Stimulated activated CD4-positive, alpha-beta T cell treated with anti-CD3 and anti-CD28 coated beads, Interleukin-1b, Interleukin-23, amount 100 ng/mL, for 48 hours (primary cell): Measurements from ENCODE around the gene RASD1.
"Not testable (repeated sequence)": the region's sequence is repeated elsewhere in the genome, so short reads cannot be mapped to it uniquely, and the experiment has no call there.

Experiments
- DNase-seq: peaks from one replicate; pipeline ENCODE4 v3.0.0-alpha.2; 2020

Gene RASD1

DNA sequence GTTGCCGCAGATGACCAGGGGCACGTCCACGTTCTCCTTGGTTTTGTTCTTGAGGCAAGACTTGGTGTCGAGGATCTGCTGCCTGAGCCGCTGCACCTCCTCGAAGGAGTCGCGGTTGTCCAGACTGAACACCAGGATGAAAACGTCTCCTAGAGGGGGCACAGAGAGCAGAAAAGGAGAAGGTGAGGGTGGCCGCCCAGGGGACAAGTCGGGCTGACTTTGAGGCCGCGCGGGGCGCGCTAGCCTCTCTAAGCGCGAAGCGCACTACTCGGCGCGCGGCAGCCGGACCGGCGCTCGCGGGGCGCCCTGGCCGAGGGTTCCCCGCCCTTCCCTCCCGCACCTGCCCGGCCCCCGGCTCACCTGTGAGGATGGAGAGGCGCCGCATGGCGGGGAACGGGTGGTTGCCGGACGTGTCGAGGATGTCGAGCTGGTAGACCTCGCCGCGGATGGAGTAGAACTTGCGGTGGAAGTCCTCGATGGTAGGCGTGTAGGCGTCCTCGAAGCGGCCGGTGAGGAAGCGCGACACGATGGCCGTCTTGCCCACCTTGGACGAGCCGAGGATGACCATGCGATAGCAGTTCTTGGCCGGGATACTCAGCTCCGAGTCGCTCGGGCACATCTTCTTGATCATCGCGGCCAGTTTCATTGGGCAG is 533 bp downstream of the RASD1 start:
- no peak for DNase-seq

DNA sequence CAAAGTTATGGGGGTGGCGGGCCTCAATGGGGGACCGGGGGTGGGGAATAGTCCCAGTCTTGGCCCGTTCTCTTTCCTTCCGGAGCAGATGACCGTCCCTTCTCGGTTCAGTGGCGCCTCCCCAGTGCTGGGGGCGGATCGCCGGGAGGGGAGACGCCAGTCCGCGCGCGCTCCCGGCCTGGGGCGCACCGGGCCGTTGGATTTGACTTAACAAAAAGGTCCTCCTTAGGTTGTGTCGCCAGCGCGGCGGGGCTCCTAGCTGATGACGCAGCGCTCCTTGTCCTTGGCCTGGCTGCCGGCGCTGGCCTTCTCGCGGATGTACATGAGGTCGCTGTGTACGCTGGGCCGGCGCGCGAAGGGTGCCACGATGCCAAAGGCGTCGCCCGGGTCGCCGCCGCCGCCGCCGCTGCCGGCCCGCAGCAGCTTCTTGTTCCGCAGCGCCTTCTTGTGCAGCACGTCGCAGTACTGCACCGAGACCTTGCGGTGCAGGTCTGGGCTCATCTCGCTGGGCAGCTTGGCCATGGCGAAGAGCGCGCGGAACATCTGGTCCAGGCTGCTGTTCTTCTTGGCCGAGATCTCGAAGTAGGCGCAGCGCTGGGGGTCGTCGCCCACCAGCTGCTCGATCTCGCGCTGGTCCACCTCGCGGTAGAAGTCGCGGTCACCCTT is 1.2 kb downstream of the RASD1 start:
- no peak for DNase-seq

DNA sequence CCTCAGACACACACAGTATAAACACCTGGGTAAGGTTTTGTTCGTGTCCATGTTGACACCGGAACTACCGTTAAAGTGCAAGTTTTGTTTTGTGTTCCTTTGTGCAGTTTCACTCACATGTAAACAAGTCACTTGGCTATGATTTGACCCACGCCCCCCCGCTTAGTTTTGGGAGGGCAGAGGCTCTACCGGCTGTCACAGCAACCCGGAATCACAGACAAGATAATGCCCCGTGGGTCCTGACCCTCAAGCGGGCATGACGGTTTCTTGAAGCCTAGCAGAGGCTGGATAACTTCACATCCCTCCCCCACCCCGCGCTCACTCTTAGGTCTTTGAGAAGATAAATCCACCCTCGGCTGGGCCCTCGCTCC is 1.7 kb downstream of the RASD1 start:
- DNase-seq = no peak

DNA sequence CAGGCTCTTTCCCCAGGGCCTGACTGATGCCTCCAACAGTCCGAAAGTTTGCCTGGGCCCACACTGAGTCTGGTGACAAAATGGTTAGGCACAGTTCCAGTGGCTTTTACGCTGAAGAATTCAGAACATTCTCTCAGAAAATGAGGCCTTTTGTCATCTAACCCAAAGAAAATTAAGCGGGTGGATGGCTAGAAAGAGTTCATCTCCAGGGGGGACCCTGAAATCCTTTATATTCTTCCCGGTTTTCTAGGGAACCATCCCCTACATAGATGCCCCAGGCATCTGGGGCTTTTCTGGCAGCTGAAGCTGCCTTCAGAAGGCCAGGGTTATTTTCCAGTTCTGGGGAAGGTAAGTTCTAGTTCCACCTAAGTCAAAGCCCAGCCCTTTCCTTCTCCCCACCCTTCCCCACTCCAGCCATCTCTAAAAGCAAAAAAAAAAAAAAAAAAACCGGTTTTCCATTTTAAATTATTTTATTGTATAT is 2.2 kb downstream of the RASD1 start:
- no peak for DNase-seq

DNA sequence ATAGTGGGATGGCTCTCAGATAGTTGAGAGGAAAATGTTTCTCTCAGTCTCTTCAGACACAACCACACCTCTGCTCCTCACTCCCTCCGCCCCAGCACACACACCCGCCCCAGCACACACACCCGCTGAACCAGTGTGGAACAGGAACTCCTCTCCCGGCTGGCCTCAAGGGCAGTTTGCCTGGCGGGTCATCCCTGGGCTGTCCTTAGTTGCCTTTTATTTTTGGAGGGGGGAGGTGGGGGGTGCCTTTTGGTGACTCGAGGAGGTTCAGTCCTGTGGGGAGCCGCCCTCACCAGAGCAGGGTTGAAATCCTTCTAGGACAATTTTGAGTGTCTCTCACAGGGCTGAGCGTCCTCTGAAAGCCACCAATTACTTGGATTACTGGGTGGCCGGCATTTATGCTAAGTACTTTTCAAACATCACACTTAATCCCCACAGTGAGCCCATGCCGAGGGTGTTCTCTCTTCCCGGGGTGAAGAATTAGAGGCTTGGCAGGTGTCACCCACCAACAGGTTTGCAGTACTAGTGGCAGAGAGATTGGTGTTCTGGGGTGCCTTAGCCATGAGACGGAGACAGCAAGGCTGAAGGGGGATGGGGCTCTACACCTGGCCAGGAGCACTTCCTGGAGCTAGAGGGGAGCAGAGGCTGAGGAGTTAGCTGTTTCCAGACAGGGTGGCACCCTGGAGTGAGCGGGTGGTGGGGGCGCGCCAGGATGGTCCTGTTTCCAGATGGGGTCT is 2.8 kb downstream of the RASD1 start:
- DNase-seq = no peak

DNA sequence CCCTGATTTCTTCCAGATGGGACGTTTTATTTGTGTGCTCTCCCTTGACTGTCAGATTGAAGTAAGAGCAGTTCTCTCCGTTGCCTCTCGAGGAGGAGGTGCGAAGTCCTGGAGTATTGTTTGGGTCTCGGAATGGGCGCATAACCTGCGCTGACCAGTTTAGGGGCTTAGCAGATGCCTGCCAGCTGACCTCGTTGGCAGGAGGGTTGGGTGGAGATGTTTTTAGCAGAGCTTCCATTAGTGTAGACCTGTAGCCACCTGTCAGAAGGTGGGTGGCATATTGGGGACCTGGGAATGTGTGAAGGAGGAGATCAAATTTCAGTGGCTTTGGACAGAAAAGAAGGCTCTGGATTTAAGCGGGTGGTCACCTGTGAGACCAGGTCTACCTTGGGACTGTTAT is 3.6 kb downstream of the RASD1 start:
- DNase-seq = no peak

DNA sequence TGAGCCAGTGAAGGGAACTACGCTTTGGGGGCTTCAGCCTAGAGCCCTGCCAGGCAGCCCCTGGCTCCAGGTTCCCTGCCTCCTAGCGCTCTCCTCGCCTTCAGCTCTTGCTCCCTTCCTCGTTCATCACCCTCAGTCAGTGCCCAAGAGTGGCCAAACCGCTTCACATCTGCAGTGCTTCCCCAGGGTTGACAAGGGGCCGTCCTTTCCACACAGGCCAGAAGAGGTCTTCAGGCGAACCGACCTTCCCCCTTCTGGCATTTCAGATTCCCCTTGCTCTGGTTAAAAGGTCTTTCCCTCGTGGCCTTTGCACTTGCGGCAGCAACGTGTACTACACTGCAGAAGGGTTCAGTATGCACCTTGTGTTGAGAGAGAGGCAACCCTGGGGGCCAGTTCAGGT is 4.1 kb downstream of the RASD1 start:
- DNase-seq = no peak

DNA sequence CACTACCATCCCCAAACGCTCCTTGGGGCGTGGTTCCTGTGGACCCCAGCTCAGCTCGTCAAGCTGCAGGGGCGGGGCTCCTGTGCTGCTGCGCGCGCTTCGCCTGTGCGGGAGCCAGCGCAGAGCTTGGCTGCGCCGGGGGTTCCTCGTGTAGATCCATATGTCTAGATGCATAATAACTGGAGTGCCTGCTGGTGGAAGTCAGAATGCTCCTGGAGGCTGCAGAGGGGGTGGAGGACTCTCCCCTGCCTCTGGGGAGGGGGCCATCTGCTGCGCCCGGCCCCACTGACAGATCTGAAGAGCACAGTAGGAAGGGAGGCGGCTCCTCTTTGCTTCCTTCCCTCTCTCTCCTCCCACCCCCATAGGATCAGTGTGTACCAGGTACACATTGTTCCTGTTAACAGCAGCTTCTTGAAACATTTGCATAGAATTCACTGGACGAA is 4.6 kb downstream of the RASD1 start:
- no peak for DNase-seq

DNA sequence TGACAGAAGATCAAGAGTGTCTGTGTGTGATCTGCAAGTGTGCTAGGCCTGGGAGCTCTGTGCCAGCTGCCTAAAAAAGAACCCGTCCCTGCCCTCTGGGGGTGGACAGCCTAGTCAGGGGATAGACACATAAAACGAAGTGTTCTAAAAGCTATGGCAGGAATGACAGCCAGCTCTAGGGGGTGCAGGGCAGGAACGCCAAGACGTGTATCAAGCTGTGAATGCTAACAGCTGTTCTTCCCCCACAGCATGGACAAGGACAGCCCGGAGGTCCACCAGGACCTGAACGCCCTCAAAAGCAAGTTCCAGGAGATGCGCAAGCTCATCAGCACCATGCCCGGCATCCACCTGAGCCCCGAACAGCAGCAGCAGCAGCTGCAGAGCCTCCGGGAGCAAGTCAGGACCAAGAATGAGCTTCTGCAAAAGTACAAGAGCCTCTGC is 5.1 kb downstream of the RASD1 start:
- no peak for DNase-seq

DNA sequence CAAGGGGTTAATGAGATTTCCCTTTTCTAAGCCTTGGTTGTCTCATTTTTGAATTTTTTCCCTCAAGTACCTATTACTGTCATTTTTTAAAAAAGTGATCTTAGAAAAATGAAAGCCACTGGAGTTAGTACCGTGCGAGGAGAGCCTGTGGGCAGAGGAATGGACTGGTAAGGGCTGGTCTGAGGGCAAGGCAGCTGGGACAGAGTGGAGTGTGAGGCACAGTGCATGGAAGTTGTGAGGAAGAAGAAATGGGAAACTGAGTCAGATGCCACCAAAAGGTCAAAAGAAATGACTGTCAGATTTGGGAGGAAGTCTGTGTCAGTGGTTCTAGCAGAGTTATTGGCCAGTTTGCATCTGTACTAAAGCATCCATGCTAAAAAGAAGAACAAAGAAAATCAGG is 8.2 kb downstream of the RASD1 start:
- no peak for DNase-seq

DNA sequence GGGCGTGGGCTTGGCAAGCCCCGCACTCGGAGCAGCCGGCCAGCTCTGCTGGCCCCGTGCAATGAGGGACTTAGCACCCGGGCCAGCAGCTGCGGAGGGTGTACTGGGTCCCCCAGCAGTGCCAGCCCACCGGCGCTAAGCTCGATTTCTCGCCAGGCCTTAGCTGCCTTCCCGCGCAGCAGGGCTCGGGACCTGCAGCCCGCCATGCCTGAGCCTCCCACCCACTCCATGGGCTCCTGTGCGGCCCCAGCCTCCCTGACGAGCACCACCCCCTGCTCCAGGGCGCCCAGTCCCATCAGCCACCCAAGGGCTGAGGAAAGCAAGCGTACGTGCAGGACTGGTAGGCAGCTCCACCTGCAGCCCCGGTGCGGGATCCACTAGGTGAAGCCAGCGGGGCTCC is 9.8 kb downstream of the RASD1 start:
- not testable (repeated sequence) for DNase-seq

DNA sequence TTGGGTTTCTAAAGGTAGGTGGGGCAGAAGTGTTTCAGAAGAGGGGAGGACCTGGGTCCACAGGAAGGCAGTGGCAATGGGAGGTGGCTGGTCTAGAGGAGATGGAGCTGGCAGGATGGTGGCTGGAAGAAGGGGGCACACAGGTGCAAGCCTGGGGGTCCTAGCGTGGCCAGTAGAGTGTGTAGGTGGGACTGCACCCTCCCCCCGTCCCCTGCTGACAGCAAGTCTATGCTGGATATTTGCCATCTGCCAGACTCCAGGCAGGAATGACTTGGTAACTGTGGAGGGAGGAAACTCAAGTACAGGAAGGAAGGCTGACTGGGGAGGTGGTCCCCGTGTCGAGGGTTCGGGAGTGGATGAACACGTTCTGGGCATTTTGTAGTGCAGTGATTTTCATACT is 10.8 kb downstream of the RASD1 start:
- DNase-seq = no peak

DNA sequence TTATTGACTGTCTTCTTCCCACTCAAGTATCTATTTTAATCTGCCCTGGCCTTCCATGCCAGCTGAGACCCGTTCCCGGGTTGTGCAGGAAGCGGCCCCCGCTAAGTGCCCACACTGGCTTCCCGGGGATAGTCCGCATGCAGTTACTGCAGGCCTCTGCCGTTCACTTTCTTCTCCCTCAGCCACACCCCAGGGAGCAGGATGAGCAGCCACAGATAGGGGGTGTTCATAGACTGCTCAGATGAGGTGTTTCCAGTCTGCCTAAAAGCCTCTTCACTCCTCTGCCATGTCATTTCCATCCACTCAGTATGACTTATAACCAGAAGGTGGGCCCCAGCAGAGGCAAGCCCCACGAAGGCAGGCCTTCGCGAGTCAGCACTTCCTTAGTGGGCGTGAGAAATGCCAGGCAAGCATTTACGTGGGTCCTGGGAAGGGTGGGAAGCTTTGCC is 11.7 kb downstream of the RASD1 start:
- peak; percentile 79 for DNase-seq

DNA sequence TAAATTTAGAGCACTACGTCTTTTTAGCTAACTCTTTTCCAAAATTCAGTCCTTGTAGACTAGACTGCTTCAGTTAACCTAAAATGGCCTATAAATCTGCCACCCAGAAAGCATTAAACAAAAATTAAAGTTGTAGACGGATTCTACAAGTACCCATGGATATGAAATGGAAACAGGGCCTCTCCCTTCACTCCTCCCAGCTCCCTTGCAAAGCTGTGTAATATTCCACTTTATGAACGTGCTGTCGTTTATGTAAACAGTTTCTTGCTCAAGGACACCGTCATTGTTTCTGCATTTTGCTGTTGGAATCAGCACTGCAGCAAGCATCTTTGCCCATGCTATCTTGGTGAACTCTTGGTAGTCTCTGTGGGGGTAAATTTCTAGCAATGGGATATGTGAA is 14.3 kb downstream of the RASD1 start:
- DNase-seq = no peak

DNA sequence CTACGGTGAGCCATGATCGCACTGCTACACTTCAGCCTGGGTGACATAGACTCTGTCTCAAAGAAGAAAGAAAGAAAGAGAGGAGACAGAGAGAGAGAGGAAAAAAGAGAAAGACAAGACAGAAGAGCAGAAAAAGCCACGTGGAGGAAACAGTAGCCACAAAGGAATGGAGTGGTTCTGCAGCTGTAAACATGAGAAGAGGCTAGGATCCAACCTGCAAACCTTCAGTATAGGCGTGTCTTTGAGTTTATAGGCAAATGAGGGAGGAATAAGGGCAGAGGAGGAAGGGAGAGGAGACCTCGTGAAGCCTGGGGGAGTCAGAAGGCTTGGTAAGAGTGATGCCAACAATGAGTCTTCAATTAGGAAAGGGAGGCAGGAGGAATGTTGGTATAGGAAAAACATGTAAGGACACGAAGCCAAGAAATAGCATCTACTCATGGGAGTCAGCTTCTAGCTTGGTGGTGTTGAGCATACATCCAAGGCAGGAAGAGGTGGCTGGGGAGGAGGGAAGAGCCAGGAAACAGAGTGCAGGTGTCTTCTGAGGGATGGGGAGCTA is 15.5 kb downstream of the RASD1 start:
- DNase-seq = no peak

DNA sequence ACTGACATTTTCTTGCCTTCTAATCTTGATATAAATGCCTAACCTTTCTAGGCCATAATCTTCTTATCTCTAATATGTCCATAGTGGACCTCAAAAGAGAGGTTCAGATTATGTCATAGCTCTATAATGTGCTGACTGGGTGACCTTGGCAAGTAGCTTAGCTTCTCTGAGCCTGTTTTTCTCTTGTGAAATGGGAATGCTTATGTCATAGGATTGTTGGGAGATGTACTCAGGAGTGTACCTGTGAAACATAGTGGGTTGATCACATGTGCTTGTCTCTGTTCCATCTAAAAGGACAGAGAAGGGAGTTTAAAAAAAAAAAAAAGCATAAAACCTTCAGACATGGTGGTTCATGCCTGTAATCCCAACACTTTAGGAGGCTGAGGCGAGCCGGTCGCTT is 17.0 kb downstream of the RASD1 start:
- no peak for DNase-seq

DNA sequence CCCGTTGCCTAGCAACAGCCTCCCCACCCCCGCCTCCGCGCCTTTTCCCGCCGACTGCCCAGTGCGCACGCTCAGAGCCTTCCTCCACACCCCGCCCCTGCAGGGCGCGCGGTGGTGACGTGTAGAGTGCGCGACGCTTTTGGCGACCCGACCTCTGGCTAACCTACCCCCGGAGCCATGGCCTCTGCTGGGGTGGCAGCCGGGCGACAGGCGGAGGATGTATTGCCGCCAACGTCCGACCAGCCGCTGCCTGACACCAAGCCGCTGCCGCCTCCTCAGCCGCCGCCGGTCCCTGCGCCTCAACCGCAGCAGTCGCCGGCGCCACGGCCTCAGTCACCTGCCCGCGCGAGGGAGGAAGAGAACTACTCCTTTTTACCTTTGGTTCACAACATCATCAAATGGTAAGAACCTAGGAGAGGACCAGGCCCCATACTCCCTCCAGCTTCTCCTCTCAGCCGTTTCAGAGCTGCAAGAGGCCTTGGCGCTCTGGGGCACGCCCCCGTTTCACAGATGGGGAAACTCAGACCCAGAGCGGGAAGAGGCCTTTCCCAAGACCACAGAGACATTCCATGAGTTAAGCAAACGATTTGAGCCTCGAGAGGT is 19.2 kb downstream of the RASD1 start, which contains the start of gene MED9:
Gene MED9 (plus strand): TSS at position 136 of the 603 bp plus-strand sequence. CDS start 42 bp downstream, at position 178.
- peak; percentile 93 for DNase-seq

DNA sequence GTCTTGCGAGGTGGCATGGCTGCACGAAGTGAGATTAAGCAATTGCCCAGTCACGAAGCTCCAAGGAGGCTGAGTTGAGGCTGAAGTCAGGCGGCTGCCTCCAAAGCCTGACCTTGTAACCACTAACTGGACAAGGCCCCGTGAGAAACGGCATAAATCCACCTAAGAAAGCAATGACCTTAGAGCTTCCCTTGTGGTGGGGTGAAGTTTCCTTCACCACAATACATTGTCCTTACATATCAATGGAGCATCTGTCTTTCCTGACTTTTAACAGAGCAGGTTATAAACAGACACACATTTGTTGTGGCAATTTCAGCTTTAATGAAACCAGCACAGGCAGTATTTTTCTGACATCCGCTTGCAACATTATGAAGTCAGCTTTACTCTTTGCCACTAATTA is 21.9 kb downstream of the RASD1 start:
- DNase-seq = no peak

DNA sequence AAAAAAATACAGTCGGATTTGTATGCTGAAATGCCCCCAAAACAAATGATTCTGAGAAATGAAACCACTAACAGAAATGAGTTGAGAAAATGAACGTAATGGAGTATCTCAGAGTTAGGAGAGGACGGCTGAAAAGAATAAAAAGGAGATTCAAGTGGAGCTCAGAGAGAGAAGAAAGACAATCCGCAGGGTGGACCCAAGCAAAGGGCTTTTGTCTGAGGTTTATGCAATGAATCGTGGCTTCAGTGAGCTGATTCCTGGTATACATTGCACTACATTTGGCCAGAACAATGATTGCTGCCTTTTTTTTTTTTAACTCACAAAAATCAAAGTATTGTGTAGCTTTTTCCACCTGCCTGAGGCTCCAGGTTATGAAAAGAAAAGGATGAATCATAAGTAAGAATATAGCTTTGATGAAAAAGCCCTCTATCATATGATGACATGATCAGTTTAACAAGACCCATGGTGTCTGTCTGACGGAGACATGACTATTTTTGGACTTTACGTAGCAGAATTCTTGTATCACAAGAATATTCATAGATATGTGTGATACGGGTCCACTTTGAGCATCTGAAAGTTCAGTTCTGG is 23.8 kb downstream of the RASD1 start:
- DNase-seq = no peak

DNA sequence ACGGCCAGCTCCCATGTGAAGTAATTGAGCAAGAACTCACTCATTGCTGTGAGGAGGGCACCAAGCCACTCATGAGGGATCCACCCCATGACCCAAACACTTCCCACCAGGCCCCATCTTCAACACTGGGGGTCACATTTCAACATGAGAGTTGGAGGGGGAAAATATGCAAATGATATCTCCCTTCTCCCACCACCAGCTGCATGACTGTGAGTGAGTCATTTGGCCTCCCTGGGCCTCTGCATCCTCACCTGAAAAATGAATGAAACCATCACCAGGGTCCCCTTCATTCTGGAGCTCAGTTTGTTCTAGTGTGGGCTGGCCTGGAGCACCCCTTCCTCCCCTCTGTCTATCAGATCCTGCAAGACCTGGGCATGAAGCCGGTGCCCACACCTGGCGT is 26.2 kb downstream of the RASD1 start:
- DNase-seq = no peak

DNA sequence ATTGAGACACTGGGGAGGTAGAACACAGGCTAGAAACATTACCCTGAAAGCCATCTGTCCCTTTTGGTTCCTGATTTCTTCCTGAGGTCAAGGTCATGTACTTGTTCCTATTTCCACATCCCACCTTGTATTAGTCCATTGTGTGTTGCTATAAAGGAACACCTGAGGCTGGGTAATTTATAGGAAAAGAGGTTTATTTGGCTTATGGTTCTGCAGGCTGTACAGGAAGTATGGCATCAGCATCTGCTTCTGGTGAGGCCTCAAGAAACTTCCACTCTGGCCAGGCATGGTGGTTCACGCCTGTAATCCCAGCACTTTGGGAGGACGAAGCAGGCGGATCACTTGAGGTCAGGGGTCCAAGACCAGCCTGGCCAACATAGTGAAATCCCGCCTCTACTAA is 26.8 kb downstream of the RASD1 start:
- DNase-seq = no peak

DNA sequence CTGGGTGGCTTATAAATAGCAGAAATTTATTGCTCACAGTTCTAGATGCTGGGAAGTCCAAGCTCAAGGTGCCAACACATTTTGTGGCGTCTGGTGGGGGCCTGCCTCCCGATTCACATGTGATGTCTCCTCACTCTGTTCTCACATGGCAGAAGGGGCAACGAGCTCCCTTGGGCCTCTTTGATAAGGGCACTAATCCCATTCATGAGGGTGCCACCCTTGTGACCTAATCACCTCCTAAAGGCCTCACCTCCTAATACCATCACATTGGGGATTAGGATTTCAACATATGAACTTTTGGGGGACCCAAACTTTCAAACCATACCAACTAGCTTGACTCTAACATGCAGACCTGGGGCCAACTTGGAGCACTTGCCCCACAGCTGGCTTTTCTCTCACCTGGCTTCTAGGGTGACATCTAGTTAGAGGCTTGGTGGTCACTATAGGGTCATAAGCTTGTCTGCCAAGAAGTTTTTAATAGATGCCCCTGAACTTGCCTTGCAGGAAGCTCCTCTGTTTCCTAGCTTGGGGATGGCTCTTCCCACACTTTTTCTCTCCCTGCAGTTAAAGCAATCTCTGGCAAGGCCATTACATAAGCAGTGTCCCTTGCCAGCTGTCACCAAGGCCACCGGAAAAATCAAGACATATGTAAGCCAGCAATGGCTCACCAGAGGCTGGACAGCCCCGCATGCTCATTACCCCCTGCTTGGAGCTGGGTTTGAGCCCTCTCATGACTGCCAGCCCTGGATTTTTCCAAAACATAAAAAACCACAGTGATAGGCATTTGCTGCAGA is 27.8 kb downstream of the RASD1 start:
- DNase-seq = no peak
